OCI-LY7 (cell line): Measurements from ENCODE around the gene GPRIN3.

ENCODE experiments used
- CTCF ChIP-seq: fragments of 200-600 bp; sonication (generic); conservative IDR thresholded peaks from 2 replicates; pipeline ENCODE4 v1.5.1; 2014; ENCODE audit warnings: mild to moderate bottlenecking, antibody characterized with exemption, low read length, moderate library complexity, mixed read lengths
- EZH2phosphoT487 ChIP-seq: fragments of 200-600 bp; sonication (generic); IDR thresholded peaks from 2 replicates; pipeline ENCODE4 v1.6.1; 2018; ENCODE audit warnings: low read depth, borderline replicate concordance, mild to moderate bottlenecking, mixed run types, antibody characterized with exemption, low read length, moderate library complexity, mixed read lengths

GRCh38 chr4:89277412-89277811, 30.2 kb downstream of the GPRIN3 start:
- no peak for TF ChIP-seq CTCF
- no peak for TF ChIP-seq EZH2phosphoT487
